ENCODE data around the gene C1orf21. TPM values are rescaled to one million over a fixed set of nuclear protein-coding genes. Genes with fewer than 3 reads are reported as not detected.

C1orf21 gene
- polyA plus RNA-seq, 1 donor (not counting 4 experiments of a cell fraction or from before 2014, with no cell fraction given): 44.3 TPM

DNA sequence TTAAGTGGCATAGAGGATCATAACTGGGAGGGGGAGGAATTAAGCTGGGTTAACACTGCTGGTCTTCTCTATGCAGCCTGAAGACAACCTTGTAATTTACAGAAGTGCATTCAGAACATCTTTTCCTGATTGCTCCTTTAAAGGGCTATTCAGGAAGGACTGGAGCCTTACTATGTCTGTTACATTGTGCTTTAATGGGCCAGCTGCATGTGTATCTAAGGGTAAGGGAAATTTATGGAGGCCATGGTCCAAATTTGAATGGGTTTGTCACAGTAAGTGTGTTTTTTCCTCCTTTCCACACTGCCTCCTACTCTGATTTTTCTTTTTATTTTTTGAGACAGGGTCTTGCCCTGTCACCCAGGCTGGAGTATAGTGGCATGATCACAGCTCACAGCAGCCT is 19.6 kb downstream of the C1orf21 start:
- Histone ChIP-seq H3K9ac (ENCODE audit: control insufficient read depth, extremely low read depth, insufficient read depth, low read length) (no peak overlapping the region), H3K36me3 (ENCODE audit: control insufficient read depth in 2 of 2, extremely low read depth in 1 of 2, insufficient read depth in 2 of 2, low read length in 2 of 2) (no peaks in the 10 kb centered on the region), H3K9me1 (ENCODE audit: control insufficient read depth, extremely low read depth, insufficient read depth, low read length) (no peaks in the 10 kb centered on the region), H3K4me1 (ENCODE audit: control insufficient read depth, extremely low read depth, insufficient read depth, low read length) (peaks cover 19% of the 10 kb centered on the region), H3K4me2 (ENCODE audit: control insufficient read depth, extremely low read depth, insufficient read depth, low read depth, low read length) (no peak overlapping the region), H3K4me3 (ENCODE audit: control insufficient read depth in 2 of 3, extremely low read depth in 1 of 3, insufficient read depth in 2 of 3, low read depth in 1 of 3, low read length in 3 of 3) (no peak overlapping the region), H2AFZ (ENCODE audit: control insufficient read depth, low read length) (no peak overlapping the region), H3K27me3 (ENCODE audit: control insufficient read depth, extremely low read depth, insufficient read depth, low read length) (no peaks in the 10 kb centered on the region), H4K20me1 (ENCODE audit: control insufficient read depth, extremely low read depth, insufficient read depth, low read length) (no peaks in the 10 kb centered on the region), H3K9me3 (ENCODE audit: control insufficient read depth, low read depth, low read length) (no peaks in the 10 kb centered on the region), H3K27ac (ENCODE audit: control insufficient read depth, insufficient read depth, low read length) (no peak overlapping the region), H3K79me2 (ENCODE audit: control insufficient read depth, insufficient read depth, low read length) (peaks cover 46% of the 10 kb centered on the region)
- FAIRE-seq: no peak
- dilution Hi-C loops (cut with MboI; ENCODE audit: extremely low pct_ligation_motif_present, low sequenced_read_pairs): no loop called here
- no peak for TF ChIP-seq EZH2 (IDR thresholded peaks at IDR 0.05; ENCODE audit: low read length)
- TF ChIP-seq, protein P1, sequence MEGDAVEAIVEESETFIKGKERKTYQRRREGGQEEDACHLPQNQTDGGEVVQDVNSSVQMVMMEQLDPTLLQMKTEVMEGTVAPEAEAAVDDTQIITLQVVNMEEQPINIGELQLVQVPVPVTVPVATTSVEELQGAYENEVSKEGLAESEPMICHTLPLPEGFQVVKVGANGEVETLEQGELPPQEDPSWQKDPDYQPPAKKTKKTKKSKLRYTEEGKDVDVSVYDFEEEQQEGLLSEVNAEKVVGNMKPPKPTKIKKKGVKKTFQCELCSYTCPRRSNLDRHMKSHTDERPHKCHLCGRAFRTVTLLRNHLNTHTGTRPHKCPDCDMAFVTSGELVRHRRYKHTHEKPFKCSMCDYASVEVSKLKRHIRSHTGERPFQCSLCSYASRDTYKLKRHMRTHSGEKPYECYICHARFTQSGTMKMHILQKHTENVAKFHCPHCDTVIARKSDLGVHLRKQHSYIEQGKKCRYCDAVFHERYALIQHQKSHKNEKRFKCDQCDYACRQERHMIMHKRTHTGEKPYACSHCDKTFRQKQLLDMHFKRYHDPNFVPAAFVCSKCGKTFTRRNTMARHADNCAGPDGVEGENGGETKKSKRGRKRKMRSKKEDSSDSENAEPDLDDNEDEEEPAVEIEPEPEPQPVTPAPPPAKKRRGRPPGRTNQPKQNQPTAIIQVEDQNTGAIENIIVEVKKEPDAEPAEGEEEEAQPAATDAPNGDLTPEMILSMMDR (optimal IDR thresholded peaks at IDR 0.05 in 1 of 3, IDR thresholded peaks at IDR 0.05 in 1 of 3, conservative IDR thresholded peaks at IDR 0.05 in 1 of 3; ENCODE audit: extremely low read depth in 1 of 3, insufficient read depth in 2 of 3, low read length in 3 of 3): no peak
- DNase-seq (ENCODE audit: low read depth, low spot score): no peak

DNA sequence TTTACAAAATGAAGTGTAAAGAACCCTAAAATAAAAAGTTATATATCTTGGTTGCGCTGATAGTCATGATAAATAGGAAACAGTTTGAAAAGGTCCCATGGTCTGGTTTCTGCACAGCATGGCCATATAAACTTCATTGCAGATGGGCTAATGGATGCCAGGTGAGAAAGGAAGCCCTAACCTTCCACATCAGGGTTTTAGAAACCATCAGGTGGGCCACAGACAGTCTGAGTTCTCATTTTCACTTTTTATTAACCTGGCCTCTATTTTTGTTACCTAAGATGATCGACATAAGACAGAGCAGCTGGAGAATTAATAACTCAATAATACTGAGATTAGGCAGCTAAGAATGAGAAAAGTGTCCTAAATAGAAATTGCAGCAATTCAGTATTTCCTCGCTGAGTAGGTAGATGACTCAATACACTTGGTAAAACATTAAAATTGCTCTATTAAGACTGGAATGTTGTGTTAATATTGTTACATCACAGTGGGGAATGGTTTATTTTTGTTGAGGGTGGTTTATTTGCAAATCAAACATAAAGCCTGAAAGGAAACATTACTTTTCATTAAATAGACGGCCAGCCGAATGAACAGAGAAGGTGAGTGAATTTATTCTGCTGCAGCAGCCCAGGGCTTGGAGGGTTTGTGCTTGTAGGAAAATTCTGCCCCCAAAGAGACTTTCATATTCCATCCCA is 21.1 kb downstream of the C1orf21 start:
- TF ChIP-seq, protein P1 (optimal IDR thresholded peaks at IDR 0.05 in 1 of 3, IDR thresholded peaks at IDR 0.05 in 1 of 3, conservative IDR thresholded peaks at IDR 0.05 in 1 of 3; ENCODE audit: extremely low read depth in 1 of 3, insufficient read depth in 2 of 3, low read length in 3 of 3): no peak
- no peak for TF ChIP-seq EZH2 (IDR thresholded peaks at IDR 0.05; ENCODE audit: low read length)
- H3K79me2 ChIP-seq (ENCODE audit: control insufficient read depth, insufficient read depth, low read length): peaks cover 42% of the 10 kb centered on the region
- no peak overlapping the region for H3K27ac ChIP-seq (ENCODE audit: control insufficient read depth, insufficient read depth, low read length)
- no peak overlapping the region for H3K9ac ChIP-seq (ENCODE audit: control insufficient read depth, extremely low read depth, insufficient read depth, low read length)
- DNase-seq (ENCODE audit: low read depth, low spot score) (no peak), FAIRE-seq (no peak)
- H3K36me3 ChIP-seq (ENCODE audit: control insufficient read depth in 2 of 2, extremely low read depth in 1 of 2, insufficient read depth in 2 of 2, low read length in 2 of 2): no peaks in the 10 kb centered on the region
- H3K4me3 ChIP-seq (ENCODE audit: control insufficient read depth in 2 of 3, extremely low read depth in 1 of 3, insufficient read depth in 2 of 3, low read depth in 1 of 3, low read length in 3 of 3): no peak overlapping the region
- dilution Hi-C loops (cut with MboI; ENCODE audit: extremely low pct_ligation_motif_present, low sequenced_read_pairs): no loop called here
- no peaks in the 10 kb centered on the region for H3K9me3 ChIP-seq (ENCODE audit: control insufficient read depth, low read depth, low read length)
- H3K4me1 ChIP-seq (ENCODE audit: control insufficient read depth, extremely low read depth, insufficient read depth, low read length): peaks cover 19% of the 10 kb centered on the region
- no peaks in the 10 kb centered on the region for H3K9me1 ChIP-seq (ENCODE audit: control insufficient read depth, extremely low read depth, insufficient read depth, low read length)
- H4K20me1 ChIP-seq (ENCODE audit: control insufficient read depth, extremely low read depth, insufficient read depth, low read length): no peaks in the 10 kb centered on the region
- H3K4me2 ChIP-seq (ENCODE audit: control insufficient read depth, extremely low read depth, insufficient read depth, low read depth, low read length): no peak overlapping the region
- no peaks in the 10 kb centered on the region for H3K27me3 ChIP-seq (ENCODE audit: control insufficient read depth, extremely low read depth, insufficient read depth, low read length)
- H2AFZ ChIP-seq (ENCODE audit: control insufficient read depth, low read length): no peak overlapping the region
